Measurements from ENCODE around the gene DRC7. TPM values are rescaled to one million over a fixed set of nuclear protein-coding genes. Genes with fewer than 3 reads are reported as not detected.

The DRC7 gene
- total and polyA plus RNA-seq, 9 of the 15 experiments (the other 6 are each of a cell fraction or from before 2014, with no cell fraction given), result 0.04 to 0.33 (median 0.12) TPM; not detected in 3

GRCh38 chr16:57667526-57668262, 26.9 kb upstream of the DRC7 start (continued):
- TF ChIP-seq FOSL1 (tag; conservative IDR thresholded peaks at IDR 0.05) (peak; percentile 72), ATF3 (IDR thresholded peaks at IDR 0.05) (peak; percentile 99), ATF3 (CRISPR knock-in tag; conservative IDR thresholded peaks at IDR 0.05) (peak; percentile 85), CTBP1 (IDR thresholded peaks at IDR 0.05; ENCODE audit: borderline replicate concordance) (peak; percentile 93), HNRNPH1 (optimal IDR thresholded peaks at IDR 0.05; ENCODE audit: low read depth, low read length) (no peak), HEY1 (CRISPR knock-in tag; IDR thresholded peaks at IDR 0.05; ENCODE audit: borderline replicate concordance) (no peak), ZNF77 (CRISPR knock-in tag; IDR thresholded peaks at IDR 0.05) (no peak), ZBTB43 (CRISPR knock-in tag; IDR thresholded peaks at IDR 0.05) (no peak), ZFP36 (IDR thresholded peaks at IDR 0.05; ENCODE audit: low read depth, low read length, partially characterized antibody) (no peak), POLR2G (IDR thresholded peaks at IDR 0.05; ENCODE audit: low read depth, low read length) (peak; percentile 74), JUND (IDR thresholded peaks at IDR 0.05; ENCODE audit: borderline replicate concordance, low read depth, low read length) (peak; percentile 95), JUND (tag; IDR thresholded peaks at IDR 0.05; ENCODE audit: borderline replicate concordance, low read depth, low read length) (peak; percentile 88; the same call in 1 of the 3 replicates), FOXJ2 (tag; IDR thresholded peaks at IDR 0.05) (no peak), ZNF282 (CRISPR knock-in tag; IDR thresholded peaks at IDR 0.05) (no peak), TEAD4 (IDR thresholded peaks at IDR 0.05; ENCODE audit: low read length) (peak; percentile 40; the same call in 1 of the 2 replicates), TEAD4 (CRISPR knock-in tag; IDR thresholded peaks at IDR 0.05; ENCODE audit: borderline replicate concordance) (no peak), PATZ1 (CRISPR knock-in tag; IDR thresholded peaks at IDR 0.05; ENCODE audit: borderline replicate concordance) (no peak)
- TF ChIP-seq, protein P1, sequence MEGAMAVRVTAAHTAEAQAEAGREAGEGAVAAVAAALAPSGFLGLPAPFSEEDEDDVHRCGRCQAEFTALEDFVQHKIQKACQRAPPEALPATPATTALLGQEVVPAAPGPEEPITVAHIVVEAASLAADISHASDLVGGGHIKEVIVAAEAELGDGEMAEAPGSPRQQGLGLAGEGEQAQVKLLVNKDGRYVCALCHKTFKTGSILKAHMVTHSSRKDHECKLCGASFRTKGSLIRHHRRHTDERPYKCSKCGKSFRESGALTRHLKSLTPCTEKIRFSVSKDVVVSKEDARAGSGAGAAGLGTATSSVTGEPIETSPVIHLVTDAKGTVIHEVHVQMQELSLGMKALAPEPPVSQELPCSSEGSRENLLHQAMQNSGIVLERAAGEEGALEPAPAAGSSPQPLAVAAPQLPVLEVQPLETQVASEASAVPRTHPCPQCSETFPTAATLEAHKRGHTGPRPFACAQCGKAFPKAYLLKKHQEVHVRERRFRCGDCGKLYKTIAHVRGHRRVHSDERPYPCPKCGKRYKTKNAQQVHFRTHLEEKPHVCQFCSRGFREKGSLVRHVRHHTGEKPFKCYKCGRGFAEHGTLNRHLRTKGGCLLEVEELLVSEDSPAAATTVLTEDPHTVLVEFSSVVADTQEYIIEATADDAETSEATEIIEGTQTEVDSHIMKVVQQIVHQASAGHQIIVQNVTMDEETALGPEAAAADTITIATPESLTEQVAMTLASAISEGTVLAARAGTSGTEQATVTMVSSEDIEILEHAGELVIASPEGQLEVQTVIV (CRISPR knock-in tag; IDR thresholded peaks at IDR 0.05; ENCODE audit: borderline replicate concordance), result no peak
- TF ChIP-seq, protein P2, sequence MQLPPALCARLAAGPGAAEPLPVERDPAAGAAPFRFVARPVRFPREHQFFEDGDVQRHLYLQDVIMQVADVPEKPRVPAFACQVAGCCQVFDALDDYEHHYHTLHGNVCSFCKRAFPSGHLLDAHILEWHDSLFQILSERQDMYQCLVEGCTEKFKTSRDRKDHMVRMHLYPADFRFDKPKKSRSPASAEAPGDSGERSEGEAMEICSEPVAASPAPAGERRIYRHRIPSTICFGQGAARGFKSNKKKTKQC (CRISPR knock-in tag; IDR thresholded peaks at IDR 0.05), result no peak
